IPS-18c (cell line): Measurements from ENCODE around the gene BRSK1.
A peak's percentile ranks its signal among the peaks of the same experiment; 100 is the strongest.

Source experiments
- H3K4me3 ChIP-seq: 2 replicates; pipeline ENCODE4 v1.7.0; 2013; ENCODE audit warnings: low read depth, mild to moderate bottlenecking, low read length, moderate library complexity; ENCODE audit not compliant: insufficient read depth
- H3K9me3 ChIP-seq: one replicate; pipeline ENCODE4 v1.6.1; 2013; ENCODE audit warnings: mild to moderate bottlenecking, low read length, moderate library complexity; ENCODE audit not compliant: control insufficient read depth, insufficient read depth

BRSK1 gene

GRCh38 chr19:55251341-55252081, 32.3 kb upstream of the BRSK1 start:
- Histone ChIP-seq H3K4me3 (no peak overlapping the region), H3K9me3 (no peaks in the 10 kb centered on the region)

DNA sequence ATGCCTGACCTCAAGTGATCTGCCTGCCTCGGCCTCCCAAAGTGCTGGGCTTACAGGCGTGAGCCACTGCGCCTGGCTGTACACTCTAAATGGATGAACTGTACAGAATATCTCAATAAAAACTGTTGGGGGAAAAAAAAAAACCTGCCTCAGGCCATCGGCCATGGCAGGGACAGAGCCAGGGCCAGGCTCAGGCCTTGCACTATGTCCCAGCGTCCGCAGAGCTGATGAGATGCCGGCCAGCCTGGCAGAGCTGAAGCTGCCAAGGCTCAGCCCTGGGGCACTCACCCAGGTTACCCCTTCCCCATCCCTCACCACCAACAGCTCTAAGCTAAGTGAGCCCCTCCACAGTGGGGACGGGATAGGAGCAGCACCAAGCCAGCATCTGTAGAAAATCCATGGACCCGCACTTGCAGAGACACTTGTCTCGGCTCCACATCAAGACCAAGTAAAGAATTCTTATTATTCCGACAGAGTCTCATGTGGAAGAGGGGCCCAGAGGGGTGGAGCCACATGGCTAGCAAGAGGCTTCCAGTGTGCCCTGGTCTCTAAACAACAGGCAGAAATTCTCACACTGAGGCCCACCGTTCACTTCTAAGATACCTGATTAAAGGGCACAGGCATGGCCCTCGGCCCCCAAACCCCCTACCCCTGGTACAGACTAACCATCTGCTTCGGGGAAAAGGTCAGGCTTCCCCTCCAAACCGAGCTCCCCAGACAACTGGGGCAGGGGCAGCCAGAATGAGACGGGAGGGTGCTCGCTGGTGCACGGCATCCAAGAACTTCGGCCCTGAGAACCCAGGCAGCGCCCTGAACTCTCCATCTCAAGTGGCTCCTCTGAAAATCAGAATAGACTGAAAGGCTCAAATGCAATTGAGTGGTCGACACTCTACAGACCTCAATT, 30.8 kb upstream of the BRSK1 start:
- Histone ChIP-seq H3K4me3 (no peak overlapping the region), H3K9me3 (no peaks in the 10 kb centered on the region)

DNA sequence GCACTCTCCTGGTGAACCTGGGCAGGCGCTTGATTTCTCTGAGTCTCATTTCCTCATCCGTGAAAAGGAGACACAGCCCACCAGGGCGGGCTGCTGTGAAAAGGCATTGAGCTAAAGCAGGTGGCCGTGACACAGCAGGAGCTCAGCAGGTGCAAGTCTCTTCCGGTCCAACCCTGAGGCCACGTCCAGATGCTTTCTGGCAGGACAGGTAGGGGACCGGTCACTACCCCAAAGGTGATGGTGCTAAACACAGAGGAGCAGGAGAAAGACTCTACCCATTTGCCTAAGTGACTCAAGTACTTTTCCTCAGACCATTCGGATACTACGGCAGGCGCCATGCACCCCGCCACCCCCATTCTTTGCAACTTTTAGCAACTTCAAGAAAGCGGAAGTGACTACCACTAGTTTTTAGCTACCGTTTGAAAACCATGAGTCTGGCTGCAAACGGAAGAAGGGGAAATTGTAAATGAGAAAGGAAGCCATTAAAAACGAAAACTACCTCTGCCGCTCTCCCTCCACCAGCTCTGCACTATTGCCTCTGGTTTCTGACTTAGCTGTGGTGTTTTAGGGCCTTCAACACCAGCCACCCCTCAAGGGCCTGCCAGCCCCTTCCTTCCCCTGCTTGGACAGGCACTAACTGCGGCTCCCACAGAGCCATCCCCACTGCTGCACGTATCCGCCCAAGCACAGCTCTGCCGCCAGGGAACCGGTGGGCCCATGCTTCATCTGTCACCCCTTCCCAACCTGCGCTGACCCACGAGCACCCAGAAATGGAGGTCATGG, 29.8 kb upstream of the BRSK1 start:
- no peaks in the 10 kb centered on the region for H3K9me3 ChIP-seq
- H3K4me3 ChIP-seq = no peak overlapping the region

DNA sequence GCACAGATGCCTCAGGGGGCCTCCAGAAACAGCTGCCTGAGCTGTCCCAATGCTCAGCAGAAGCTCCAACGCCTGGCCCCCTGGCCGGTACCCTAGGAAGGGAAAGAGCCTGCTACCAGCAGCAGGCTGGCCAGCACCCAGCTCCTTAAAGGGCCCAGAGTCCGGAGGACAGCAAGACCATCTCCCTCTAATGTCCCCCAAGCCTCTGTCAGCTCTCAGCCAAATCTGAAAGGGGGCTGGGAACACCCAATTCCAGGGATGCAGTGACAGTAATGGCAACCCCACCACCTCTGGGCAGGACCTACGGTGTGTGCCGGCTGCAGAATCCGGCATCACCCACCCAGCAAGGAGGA, 29.2 kb upstream of the BRSK1 start:
- no peaks in the 10 kb centered on the region for H3K9me3 ChIP-seq
- H3K4me3 ChIP-seq = no peak overlapping the region

GRCh38 chr19:55255618-55256423, 28.0 kb upstream of the BRSK1 start:
- no peaks in the 10 kb centered on the region for H3K9me3 ChIP-seq
- H3K4me3 ChIP-seq = 0 out of 2 replicates have a peak overlapping the region, but pooled peaks have one; percentile 15

DNA sequence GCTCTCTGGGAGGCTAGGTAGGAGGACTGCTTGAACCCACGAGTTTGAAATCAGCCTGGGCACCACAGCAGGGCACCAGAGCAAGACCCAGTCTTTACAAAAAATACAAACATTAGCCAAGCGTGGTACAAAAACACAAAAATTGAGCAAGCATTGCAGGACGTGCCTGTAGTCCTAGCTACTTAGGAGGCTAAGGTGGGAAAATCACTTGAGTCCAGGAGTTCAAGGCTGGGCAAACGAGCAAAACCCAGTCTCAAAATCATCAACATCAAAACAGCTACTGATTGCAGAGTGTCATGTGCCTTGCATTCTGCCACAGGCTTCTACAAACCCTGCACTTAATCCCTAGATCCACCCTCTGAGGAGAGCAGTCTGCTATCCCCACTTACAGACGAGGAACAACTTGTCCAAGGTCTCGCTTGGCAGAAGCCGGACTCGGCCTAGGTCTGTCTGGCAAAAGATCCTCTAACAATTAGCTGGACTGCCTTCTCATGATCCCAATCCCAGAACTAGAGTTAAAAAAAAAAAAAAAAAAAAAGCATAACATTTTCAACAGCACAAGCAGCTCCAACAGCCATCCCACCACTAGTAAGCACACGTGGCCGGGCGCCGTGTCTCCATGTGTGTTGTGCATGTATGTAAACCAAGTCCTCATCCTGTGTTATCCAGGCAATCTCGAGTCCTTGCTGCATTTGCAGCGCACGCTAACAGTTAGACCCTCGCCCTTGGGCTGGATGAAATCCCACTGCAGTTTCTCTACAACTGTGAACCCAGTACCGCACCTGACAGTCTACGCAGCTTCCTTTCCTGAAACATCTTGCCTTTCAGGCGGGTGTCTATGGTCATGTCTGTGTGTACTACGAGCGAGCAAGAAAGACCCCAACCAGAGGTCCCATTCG, 27.0 kb upstream of the BRSK1 start:
- Histone ChIP-seq H3K4me3 (peak overlapping the region; percentile 94), H3K9me3 (no peaks in the 10 kb centered on the region)

DNA sequence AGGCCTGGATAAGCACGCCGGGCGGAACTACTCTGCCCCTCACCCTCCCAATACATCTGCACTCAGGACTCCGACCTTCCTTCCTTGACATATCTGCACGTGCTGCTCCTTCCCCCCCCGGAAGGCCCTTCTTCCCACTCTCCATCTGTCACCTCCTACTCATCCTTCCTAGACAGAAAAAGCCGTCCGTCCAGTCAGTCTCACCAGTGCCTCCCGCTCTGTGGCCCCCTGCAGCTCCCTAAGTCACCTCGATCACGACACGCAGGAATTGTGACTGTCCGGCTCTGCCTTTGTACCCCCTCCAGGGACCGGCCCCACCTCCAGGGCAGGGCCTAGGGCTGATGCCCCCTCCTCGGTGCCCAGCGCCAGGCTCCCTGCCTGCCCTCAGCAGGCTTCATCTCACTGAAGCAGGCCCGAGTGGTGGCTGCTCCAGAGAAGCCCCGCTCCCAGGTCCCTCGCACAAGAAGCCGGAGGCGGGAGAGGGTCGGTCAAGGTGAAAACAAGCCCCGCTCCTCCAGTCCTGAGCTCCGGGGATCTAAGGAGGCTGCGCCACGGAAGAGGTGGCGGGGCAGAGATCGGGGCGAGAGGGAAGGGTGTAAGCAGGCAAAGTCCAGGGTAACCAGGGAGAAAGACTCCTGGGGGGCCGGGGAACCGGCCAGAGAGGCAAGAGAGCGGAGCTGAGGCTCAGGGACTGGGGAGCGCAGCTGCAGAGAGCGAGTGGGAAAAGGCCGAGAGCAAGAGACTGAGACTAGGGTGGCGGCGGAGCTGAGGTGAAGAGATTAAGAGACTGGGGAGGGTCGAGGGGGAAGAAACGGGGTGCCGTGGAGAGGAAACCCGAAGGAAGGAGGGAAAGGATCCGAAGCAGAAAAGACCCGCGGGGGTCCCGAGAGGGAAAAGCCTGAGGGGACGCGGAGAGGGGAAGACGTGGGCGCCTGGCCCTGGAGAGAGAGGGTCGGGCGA, 26.1 kb upstream of the BRSK1 start:
- H3K4me3 ChIP-seq = peak overlapping the region; percentile 94

GRCh38 chr19:55258476-55258827, 25.3 kb upstream of the BRSK1 start:
- Histone ChIP-seq H3K4me3 (peak overlapping the region; percentile 94), H3K9me3 (no peaks in the 10 kb centered on the region)

More for the DNA sequence above, 26.1 kb upstream of the BRSK1 start:
- no peaks in the 10 kb centered on the region for H3K9me3 ChIP-seq

DNA sequence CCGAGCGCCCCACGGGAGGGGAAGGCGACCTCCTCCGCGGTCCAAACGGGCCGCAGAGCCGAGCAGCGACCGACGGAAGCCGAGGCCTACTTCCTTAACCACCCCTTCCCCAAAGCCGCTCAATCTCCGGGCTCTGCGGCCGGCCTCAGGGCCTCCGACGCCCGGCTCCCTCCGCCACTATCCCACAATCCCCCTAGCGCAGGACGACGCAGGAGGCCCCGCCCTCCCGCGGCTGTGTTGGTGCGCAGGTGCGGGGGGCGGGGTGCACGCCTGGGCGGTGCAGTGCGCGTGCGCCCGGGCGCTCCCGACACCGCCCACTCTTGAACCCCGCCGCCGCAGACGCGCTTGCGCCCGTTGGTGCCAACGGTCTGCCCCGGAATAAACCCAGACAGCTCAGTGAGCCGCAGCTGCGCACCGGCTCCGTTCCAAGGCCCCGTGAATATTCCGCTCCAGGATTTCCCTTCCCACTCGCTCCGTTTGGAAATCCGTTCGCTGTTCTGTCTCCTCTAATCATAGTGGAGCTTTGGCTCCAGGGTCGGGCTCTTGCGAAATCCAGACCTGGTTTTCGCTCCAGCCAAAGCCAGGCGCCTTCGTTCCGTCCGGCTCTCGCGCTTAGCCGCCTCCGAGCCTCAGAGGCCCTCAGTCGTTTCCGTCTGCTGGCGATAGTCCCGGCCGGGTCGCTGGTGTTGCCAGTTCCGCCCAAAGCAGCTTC, 24.8 kb upstream of the BRSK1 start, which contains the start of gene PPP6R1:
Gene PPP6R1, minus strand, starts transcription at position 190 of the 712 bp plus-strand sequence. CDS start 11,914 bp downstream, outside the sequence.
- Histone ChIP-seq H3K9me3 (no peaks in the 10 kb centered on the region), H3K4me3 (peak within 1 kb of the TSS; percentile 94)

DNA sequence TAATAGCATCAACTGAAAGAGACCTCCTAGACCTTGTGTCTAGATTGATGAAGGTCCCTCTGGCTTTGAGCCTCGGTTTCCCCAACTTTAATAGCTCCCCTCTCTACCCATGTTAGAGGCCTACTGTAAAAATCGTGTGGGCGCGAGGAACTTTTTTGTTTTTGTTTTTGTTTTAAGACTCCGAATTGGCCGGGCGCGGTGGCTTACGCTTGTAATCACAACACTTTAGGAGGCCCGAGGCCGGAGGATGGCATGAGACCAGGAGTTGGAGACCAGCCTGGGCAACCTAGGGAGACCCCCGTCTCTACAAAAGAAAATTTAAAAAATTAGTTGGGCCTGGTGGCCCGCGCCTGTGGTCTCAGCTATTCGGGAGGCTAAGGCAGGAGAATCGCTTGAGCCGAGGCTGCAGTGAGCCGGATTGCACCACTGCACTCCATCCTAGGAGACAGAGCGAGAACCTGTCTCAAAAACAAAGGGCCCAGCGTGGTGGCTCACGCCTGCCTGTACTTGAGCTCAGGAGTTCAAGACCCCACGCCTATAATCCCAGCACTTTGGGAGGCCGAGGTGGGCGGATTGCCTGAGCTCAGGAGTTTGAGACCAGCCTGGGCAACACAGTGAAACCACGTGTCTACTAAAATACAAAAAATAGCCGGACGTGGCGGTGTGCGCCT, 24.1 kb upstream of the BRSK1 start:
- no peaks in the 10 kb centered on the region for H3K9me3 ChIP-seq
- H3K4me3 ChIP-seq = peak overlapping the region; percentile 94; the same call in 1 of the 2 replicates

DNA sequence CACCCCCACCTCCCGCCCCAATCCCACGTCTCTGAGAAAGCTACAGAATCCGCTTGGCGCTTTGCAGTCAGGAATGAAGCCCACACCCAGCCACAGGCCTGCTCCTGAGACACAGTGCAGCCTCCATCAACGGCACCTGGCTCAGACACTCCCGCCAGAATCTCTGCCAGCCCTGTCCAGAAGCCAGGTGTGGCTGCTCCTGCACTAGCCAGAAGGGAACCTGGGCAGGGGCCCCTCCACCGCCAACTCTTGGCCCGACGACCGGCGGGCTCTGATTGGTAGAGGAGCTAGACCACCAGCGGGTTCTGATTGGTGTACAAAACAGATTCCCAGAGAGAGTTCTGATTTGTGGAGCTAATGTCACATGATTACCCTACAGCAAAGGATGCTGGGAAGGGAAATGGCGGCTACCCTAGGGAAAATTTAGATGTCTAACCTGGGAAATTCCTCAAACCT, 22.1 kb upstream of the BRSK1 start:
- Histone ChIP-seq H3K9me3 (no peaks in the 10 kb centered on the region), H3K4me3 (no peak overlapping the region)

- Histone ChIP-seq H3K9me3 (peaks cover under 1% of the 10 kb centered on the region), H3K4me3 (no peak overlapping the region)
Observed at GRCh38 chr19:55262359-55262758, 21.4 kb upstream of the BRSK1 start.

- Histone ChIP-seq H3K4me3 (no peak overlapping the region), H3K9me3 (peaks cover 2% of the 10 kb centered on the region)
Observed at GRCh38 chr19:55264531-55264930, 19.3 kb upstream of the BRSK1 start.

GRCh38 chr19:55265173-55265572, 18.6 kb upstream of the BRSK1 start:
- Histone ChIP-seq H3K4me3 (no peak overlapping the region), H3K9me3 (peaks cover 2% of the 10 kb centered on the region)
